ENCODE results near the gene RTL9.

The RTL9 gene

DNA sequence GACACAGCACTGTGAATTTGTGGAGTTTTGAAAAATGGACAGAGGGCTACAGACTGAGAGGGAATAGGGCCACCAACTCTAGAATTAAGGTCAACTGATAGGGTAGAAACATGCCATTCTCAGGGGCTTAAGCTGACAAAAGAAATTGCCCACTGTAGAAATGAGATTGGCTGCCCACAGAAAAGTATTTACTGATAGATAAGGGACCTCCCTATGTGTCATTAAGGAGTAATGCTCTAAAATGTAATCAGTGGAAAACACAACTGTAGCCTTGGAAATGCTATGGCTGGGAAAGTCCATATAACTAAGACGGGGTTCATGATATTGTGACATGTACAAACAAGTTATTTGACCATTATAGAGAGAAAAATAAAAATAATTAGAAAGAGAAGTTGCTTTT is 4.6 kb downstream of the RTL9 start:
- no peak overlapping the region for H3K4me3 ChIP-seq (ENCODE audit: low read length)
- H3K27ac ChIP-seq (ENCODE audit: low read length), result no peak overlapping the region
- no peaks in the 10 kb centered on the region for H3K4me1 ChIP-seq (ENCODE audit: insufficient read depth, low read length)
- H3K27me3 ChIP-seq (ENCODE audit: insufficient read depth, low read length), result no peaks in the 10 kb centered on the region
- H3K9me3 ChIP-seq (ENCODE audit: insufficient read depth, low read depth, low read length), result no peaks in the 10 kb centered on the region
- H3K9ac ChIP-seq (ENCODE audit: low read depth, low read length), result no peak overlapping the region
- H3K36me3 ChIP-seq (ENCODE audit: insufficient read depth, low read depth, low read length), result no peaks in the 10 kb centered on the region

- H3K27me3 ChIP-seq (ENCODE audit: insufficient read depth, low read length), result no peaks in the 10 kb centered on the region
- no peak overlapping the region for H3K9ac ChIP-seq (ENCODE audit: low read depth, low read length)
- H3K27ac ChIP-seq (ENCODE audit: low read length), result no peak overlapping the region
- no peaks in the 10 kb centered on the region for H3K36me3 ChIP-seq (ENCODE audit: insufficient read depth, low read depth, low read length)
- H3K4me1 ChIP-seq (ENCODE audit: insufficient read depth, low read length), result no peaks in the 10 kb centered on the region
- no peak overlapping the region for H3K4me3 ChIP-seq (ENCODE audit: low read length)
- H3K9me3 ChIP-seq (ENCODE audit: insufficient read depth, low read depth, low read length), result no peaks in the 10 kb centered on the region
Observed at GRCh38 chrX:110373310-110373709, 14.7 kb downstream of the RTL9 start.

GRCh38 chrX:110374559-110374958 is 15.9 kb downstream of the RTL9 start:
- H3K9me3 ChIP-seq (ENCODE audit: insufficient read depth, low read depth, low read length), result no peaks in the 10 kb centered on the region
- no peak overlapping the region for H3K9ac ChIP-seq (ENCODE audit: low read depth, low read length)
- no peak overlapping the region for H3K4me3 ChIP-seq (ENCODE audit: low read length)
- H3K4me1 ChIP-seq (ENCODE audit: insufficient read depth, low read length), result no peaks in the 10 kb centered on the region
- no peaks in the 10 kb centered on the region for H3K27me3 ChIP-seq (ENCODE audit: insufficient read depth, low read length)
- H3K36me3 ChIP-seq (ENCODE audit: insufficient read depth, low read depth, low read length), result no peaks in the 10 kb centered on the region
- H3K27ac ChIP-seq (ENCODE audit: low read length), result no peak overlapping the region

GRCh38 chrX:110381216-110381615 is 22.6 kb downstream of the RTL9 start:
- H3K27ac ChIP-seq (ENCODE audit: low read length), result no peak overlapping the region
- H3K36me3 ChIP-seq (ENCODE audit: insufficient read depth, low read depth, low read length), result no peaks in the 10 kb centered on the region
- H3K4me3 ChIP-seq (ENCODE audit: low read length), result no peak overlapping the region
- no peaks in the 10 kb centered on the region for H3K27me3 ChIP-seq (ENCODE audit: insufficient read depth, low read length)
- H3K4me1 ChIP-seq (ENCODE audit: insufficient read depth, low read length), result no peaks in the 10 kb centered on the region
- no peak overlapping the region for H3K9ac ChIP-seq (ENCODE audit: low read depth, low read length)
- no peaks in the 10 kb centered on the region for H3K9me3 ChIP-seq (ENCODE audit: insufficient read depth, low read depth, low read length)

DNA sequence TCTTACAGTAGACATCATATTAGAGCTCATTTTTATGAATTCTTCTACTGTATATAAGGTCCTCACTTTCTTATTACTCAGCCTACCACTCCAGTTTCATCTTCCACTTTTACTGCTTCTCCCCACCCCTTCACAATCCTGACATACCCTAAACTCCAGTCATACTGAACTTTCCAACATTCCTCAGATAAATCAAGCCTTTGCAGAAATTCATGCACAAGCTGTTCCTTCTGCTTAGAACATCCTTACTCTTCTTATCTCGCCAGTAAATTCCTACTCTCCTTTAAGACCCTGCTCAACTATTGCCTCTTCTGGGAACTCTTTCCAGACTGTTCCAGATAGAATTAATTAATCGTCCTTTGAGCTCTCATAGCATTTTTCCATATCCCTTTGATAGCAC is 24.8 kb downstream of the RTL9 start:
- H3K27me3 ChIP-seq (ENCODE audit: insufficient read depth, low read length), result no peaks in the 10 kb centered on the region
- H3K27ac ChIP-seq (ENCODE audit: low read length), result no peak overlapping the region
- no peaks in the 10 kb centered on the region for H3K9me3 ChIP-seq (ENCODE audit: insufficient read depth, low read depth, low read length)
- no peak overlapping the region for H3K4me3 ChIP-seq (ENCODE audit: low read length)
- H3K9ac ChIP-seq (ENCODE audit: low read depth, low read length), result no peak overlapping the region
- H3K36me3 ChIP-seq (ENCODE audit: insufficient read depth, low read depth, low read length), result no peaks in the 10 kb centered on the region
- no peaks in the 10 kb centered on the region for H3K4me1 ChIP-seq (ENCODE audit: insufficient read depth, low read length)

DNA sequence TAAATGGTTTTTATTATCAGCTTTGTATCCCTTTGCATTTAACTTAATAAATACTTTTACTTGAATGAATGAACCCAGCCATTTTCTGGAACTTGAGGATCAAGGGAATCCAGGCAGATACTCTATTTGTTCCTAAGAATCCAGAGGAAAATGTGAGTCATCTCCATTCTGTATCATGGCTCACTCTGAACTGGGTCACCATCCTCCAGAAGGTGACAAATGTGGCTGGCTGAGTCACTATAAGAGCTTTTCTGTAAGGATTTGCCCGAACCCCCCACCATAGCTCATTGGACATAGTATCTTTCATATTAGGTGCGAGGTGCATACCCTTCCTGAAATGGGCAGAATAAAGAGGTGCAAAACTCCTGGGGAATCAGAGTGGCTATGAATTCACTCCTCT is 25.8 kb downstream of the RTL9 start:
- Histone ChIP-seq H3K27me3 (ENCODE audit: insufficient read depth, low read length) (no peaks in the 10 kb centered on the region), H3K36me3 (ENCODE audit: insufficient read depth, low read depth, low read length) (no peaks in the 10 kb centered on the region), H3K4me1 (ENCODE audit: insufficient read depth, low read length) (no peaks in the 10 kb centered on the region), H3K9me3 (ENCODE audit: insufficient read depth, low read depth, low read length) (no peaks in the 10 kb centered on the region), H3K27ac (ENCODE audit: low read length) (no peak overlapping the region), H3K9ac (ENCODE audit: low read depth, low read length) (no peak overlapping the region), H3K4me3 (ENCODE audit: low read length) (no peak overlapping the region)

DNA sequence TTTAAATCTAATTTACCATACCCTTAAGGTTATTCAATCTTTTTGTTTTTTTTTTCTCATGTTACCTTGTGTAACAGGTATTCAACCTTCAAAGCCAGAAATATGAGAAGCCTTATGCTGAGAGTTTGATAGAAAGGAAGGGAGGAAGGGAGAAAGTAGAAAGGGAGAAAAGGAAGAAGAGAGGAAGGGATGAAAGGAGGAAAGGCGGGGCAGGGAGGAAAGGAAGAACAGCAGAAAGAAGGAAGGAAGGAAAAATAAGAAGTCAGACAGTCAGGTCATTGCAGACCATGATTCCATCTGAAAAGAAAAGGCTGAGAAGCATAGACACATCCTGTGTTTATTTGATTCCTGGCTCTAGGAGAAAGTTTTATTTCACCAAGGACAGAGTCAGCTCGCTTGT is 30.9 kb downstream of the RTL9 start:
- H3K27me3 ChIP-seq (ENCODE audit: insufficient read depth, low read length), result no peaks in the 10 kb centered on the region
- no peak overlapping the region for H3K9ac ChIP-seq (ENCODE audit: low read depth, low read length)
- no peak overlapping the region for H3K27ac ChIP-seq (ENCODE audit: low read length)
- H3K9me3 ChIP-seq (ENCODE audit: insufficient read depth, low read depth, low read length), result no peaks in the 10 kb centered on the region
- no peaks in the 10 kb centered on the region for H3K36me3 ChIP-seq (ENCODE audit: insufficient read depth, low read depth, low read length)
- no peaks in the 10 kb centered on the region for H3K4me1 ChIP-seq (ENCODE audit: insufficient read depth, low read length)
- H3K4me3 ChIP-seq (ENCODE audit: low read length), result no peak overlapping the region

DNA sequence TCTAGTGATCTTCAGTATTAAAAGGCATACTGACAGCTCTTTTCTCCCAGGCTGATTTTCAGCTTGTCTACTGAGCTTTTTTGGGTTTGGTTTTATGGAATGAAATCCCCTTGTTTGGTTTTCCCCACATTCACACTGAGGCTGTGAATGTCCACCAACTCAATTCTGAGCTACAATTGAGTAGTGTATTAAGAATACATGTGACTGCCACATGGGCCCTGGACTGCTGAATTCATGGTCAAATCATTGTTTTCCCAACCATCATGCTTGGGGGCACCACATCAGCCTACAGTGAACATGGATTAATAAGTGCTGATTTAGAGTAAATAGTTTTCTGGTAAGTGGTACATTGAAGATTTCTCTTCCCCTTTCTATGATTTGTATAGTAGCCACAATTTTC is 32.4 kb downstream of the RTL9 start:
- Histone ChIP-seq H3K4me1 (ENCODE audit: insufficient read depth, low read length) (no peaks in the 10 kb centered on the region), H3K27ac (ENCODE audit: low read length) (no peak overlapping the region), H3K27me3 (ENCODE audit: insufficient read depth, low read length) (no peaks in the 10 kb centered on the region), H3K9me3 (ENCODE audit: insufficient read depth, low read depth, low read length) (no peaks in the 10 kb centered on the region), H3K36me3 (ENCODE audit: insufficient read depth, low read depth, low read length) (no peaks in the 10 kb centered on the region), H3K4me3 (ENCODE audit: low read length) (no peak overlapping the region), H3K9ac (ENCODE audit: low read depth, low read length) (no peak overlapping the region)

DNA sequence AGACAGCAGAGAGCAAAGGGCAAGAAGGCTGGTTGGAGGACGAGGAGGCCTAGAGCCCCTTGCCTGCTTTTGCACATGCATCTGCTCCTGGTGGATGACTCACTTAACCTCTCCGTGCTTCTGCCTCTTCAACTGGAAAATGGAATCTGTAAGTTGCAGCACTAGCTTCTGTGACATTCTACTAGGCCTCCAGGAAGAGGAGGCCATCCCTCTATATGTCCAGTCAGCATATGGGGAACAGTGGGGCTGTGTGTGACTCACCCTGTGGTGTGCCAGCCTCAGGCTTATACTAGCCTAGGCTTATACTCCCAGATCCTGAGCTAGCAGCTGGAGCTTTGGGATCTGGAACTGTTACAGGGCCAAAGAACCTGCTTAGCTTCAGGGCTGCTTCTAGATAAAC is 36.0 kb downstream of the RTL9 start:
- H3K9me3 ChIP-seq (ENCODE audit: insufficient read depth, low read depth, low read length), result no peaks in the 10 kb centered on the region
- H3K27me3 ChIP-seq (ENCODE audit: insufficient read depth, low read length), result no peaks in the 10 kb centered on the region
- no peak overlapping the region for H3K4me3 ChIP-seq (ENCODE audit: low read length)
- H3K4me1 ChIP-seq (ENCODE audit: insufficient read depth, low read length), result no peaks in the 10 kb centered on the region
- no peak overlapping the region for H3K9ac ChIP-seq (ENCODE audit: low read depth, low read length)
- H3K27ac ChIP-seq (ENCODE audit: low read length), result no peak overlapping the region
- no peaks in the 10 kb centered on the region for H3K36me3 ChIP-seq (ENCODE audit: insufficient read depth, low read depth, low read length)

DNA sequence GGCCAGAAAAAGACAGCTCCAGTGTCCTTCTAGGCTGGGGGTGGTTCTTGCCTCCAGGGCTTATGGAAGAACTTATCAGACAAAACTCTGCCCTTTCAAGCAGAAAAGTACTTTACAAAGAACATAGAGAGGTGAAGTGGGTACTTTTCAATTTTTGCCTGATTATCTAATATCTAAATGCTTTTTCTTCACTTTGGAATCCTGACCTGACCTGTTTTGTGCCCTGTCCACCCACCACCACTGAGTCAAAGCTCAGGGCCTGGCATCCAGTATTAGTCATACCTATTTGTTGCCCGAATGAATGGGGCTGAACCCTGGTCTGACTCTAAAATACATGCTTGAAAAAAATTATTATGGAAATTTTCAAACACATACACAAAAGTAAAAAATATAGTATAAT is 37.2 kb downstream of the RTL9 start:
- Histone ChIP-seq H3K4me1 (ENCODE audit: insufficient read depth, low read length) (no peaks in the 10 kb centered on the region), H3K36me3 (ENCODE audit: insufficient read depth, low read depth, low read length) (no peaks in the 10 kb centered on the region), H3K9me3 (ENCODE audit: insufficient read depth, low read depth, low read length) (no peaks in the 10 kb centered on the region), H3K4me3 (ENCODE audit: low read length) (no peak overlapping the region), H3K27ac (ENCODE audit: low read length) (no peak overlapping the region), H3K9ac (ENCODE audit: low read depth, low read length) (no peak overlapping the region), H3K27me3 (ENCODE audit: insufficient read depth, low read length) (no peaks in the 10 kb centered on the region)

- no peaks in the 10 kb centered on the region for H3K4me1 ChIP-seq (ENCODE audit: insufficient read depth, low read length)
- no peaks in the 10 kb centered on the region for H3K27me3 ChIP-seq (ENCODE audit: insufficient read depth, low read length)
- H3K36me3 ChIP-seq (ENCODE audit: insufficient read depth, low read depth, low read length), result no peaks in the 10 kb centered on the region
- H3K4me3 ChIP-seq (ENCODE audit: low read length), result no peak overlapping the region
- no peak overlapping the region for H3K9ac ChIP-seq (ENCODE audit: low read depth, low read length)
- H3K9me3 ChIP-seq (ENCODE audit: insufficient read depth, low read depth, low read length), result no peaks in the 10 kb centered on the region
- no peak overlapping the region for H3K27ac ChIP-seq (ENCODE audit: low read length)
Observed at GRCh38 chrX:110396735-110397134, 38.1 kb downstream of the RTL9 start.

DNA sequence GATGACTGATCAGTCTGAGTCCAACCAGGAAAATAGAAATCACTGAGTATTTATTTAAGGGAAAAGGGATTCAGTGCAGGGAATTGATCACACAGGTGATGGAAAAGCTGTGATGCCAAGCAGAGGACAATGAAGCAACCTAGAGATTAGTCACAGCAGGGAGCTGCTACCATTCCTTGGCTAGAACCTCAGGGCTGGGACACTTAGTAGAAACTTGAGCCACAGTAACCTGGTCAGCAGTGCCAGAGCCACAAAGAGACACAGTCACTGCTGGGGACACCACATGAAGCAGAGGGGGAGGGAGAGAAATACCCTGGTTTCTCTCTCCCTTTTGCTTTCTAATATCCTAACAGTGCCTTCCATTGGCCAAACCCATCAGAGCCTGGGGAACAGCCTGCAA is 38.7 kb downstream of the RTL9 start:
- H3K27me3 ChIP-seq (ENCODE audit: insufficient read depth, low read length), result no peaks in the 10 kb centered on the region
- H3K27ac ChIP-seq (ENCODE audit: low read length), result no peak overlapping the region
- H3K4me3 ChIP-seq (ENCODE audit: low read length), result no peak overlapping the region
- no peaks in the 10 kb centered on the region for H3K9me3 ChIP-seq (ENCODE audit: insufficient read depth, low read depth, low read length)
- no peaks in the 10 kb centered on the region for H3K4me1 ChIP-seq (ENCODE audit: insufficient read depth, low read length)
- H3K36me3 ChIP-seq (ENCODE audit: insufficient read depth, low read depth, low read length), result no peaks in the 10 kb centered on the region
- no peak overlapping the region for H3K9ac ChIP-seq (ENCODE audit: low read depth, low read length)

- no peak overlapping the region for H3K4me3 ChIP-seq (ENCODE audit: low read length)
- H3K4me1 ChIP-seq (ENCODE audit: insufficient read depth, low read length), result no peaks in the 10 kb centered on the region
- H3K36me3 ChIP-seq (ENCODE audit: insufficient read depth, low read depth, low read length), result no peaks in the 10 kb centered on the region
- H3K9me3 ChIP-seq (ENCODE audit: insufficient read depth, low read depth, low read length), result no peaks in the 10 kb centered on the region
- no peaks in the 10 kb centered on the region for H3K27me3 ChIP-seq (ENCODE audit: insufficient read depth, low read length)
- H3K27ac ChIP-seq (ENCODE audit: low read length), result no peak overlapping the region
- H3K9ac ChIP-seq (ENCODE audit: low read depth, low read length), result no peak overlapping the region
Observed at GRCh38 chrX:110397904-110398303, 39.3 kb downstream of the RTL9 start.
